GM12874 (cell line): ENCODE data around the gene GOLGA8G.
"Not testable (repeated sequence)": the region's sequence is repeated elsewhere in the genome, so short reads cannot be mapped to it uniquely, and the experiment has no call there.

Experiments
- CTCF ChIP-seq: IDR thresholded peaks from 2 replicates; pipeline ENCODE4 v1.5.1; 2011; ENCODE audit warnings: low read depth, mild to moderate bottlenecking, control low read depth, low read length, moderate library complexity; ENCODE audit not compliant: insufficient read depth

The GOLGA8G gene

GRCh38 chr15:28532954-28533353 is at the start of gene GOLGA8G:
Gene GOLGA8G, minus strand, starts transcription at chr15:28532971. Its CDS starts 62 bp downstream, at chr15:28532909.
- TF ChIP-seq CTCF, result not testable (repeated sequence)

DNA sequence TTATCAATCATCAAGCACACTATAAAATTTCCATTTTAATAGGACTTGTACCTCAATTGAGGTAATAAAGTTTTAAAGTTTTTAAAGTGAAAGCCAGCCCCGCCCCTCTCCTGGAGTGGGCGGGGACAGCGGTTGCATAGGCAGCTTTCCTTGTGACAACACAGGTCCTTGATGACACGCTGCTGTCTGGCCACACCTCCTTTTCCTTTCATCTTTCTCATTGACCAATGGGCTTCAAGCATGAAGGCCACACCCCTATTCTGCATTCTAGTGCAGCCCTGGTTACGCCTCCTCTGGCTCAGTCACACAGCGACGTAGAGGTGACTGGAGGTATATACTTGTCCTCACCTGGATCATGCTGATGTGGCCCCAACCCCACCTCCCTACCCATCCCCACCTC is 20.5 kb upstream of the GOLGA8G start, which contains the start of gene GOLGA6L25:
Gene GOLGA6L25, plus strand, starts transcription at position 301 of the 400 bp plus-strand sequence. Its CDS starts 61 bp downstream, at position 362.
- TF ChIP-seq CTCF, result not testable (repeated sequence)
